OCI-LY7 (cell line): ENCODE measurements around the gene SLC39A7. TPM values are rescaled to one million over a fixed set of nuclear protein-coding genes. Genes with fewer than 3 reads are reported as not detected.

Experiments used
- BruUV-seq: library from RNA; stranded (reverse); fragments of 400-500 nt; replicated peaks from 2 replicates; lab custom pipeline; 2021; lab: Mats Ljungman, UMichigan
- CTCF ChIA-PET: fragments of 300-600 bp; sonication (Branson Sonifier 250); formaldehyde crosslinking; loops from one replicate; lab custom pipeline; 2022; ENCODE audit warnings: antibody characterized with exemption; ENCODE audit not compliant: unreplicated experiment; lab: Charles Lee
- POLR2A ChIA-PET: fragments of 300-600 bp; sonication (Branson Sonifier 250); formaldehyde crosslinking; loops from one replicate; lab custom pipeline; 2022; ENCODE audit warnings: antibody characterized with exemption; lab: Charles Lee
- DNase-seq: peaks from one replicate; pipeline ENCODE4 v3.0.0-alpha.2; 2015; ENCODE audit warnings: low spot score
- H2AFZ ChIP-seq: fragments of 200-600 bp; sonication (generic), shearing (Covaris generic); 2 replicates; pipeline ENCODE4 v1.6.1; 2014; ENCODE audit warnings: mild to moderate bottlenecking, antibody characterized with exemption, low read length, moderate library complexity
- H3K27ac ChIP-seq: fragments of 200-600 bp; sonication (generic); 2 replicates; pipeline ENCODE4 v1.5.1; 2014; ENCODE audit warnings: mixed run types, low read depth, mild to moderate bottlenecking, moderate library complexity, low read length, inconsistent platforms; ENCODE audit not compliant: poor library complexity, severe bottlenecking
- H3K36me3 ChIP-seq: fragments of 200-600 bp; sonication (generic); 2 replicates; pipeline ENCODE4 v1.6.1; 2014; ENCODE audit warnings: mild to moderate bottlenecking, antibody characterized with exemption, low read length, moderate library complexity, mixed read lengths; ENCODE audit not compliant: insufficient read depth
- H3K4me1 ChIP-seq: fragments of 200-600 bp; sonication (generic); 2 replicates; pipeline ENCODE4 v1.5.1; 2014; ENCODE audit warnings: mild to moderate bottlenecking, low read length; ENCODE audit not compliant: insufficient read depth, poor library complexity, severe bottlenecking
- H3K4me2 ChIP-seq: fragments of 200-600 bp; sonication (generic); 2 replicates; pipeline ENCODE4 v1.6.1; 2014; ENCODE audit warnings: mild to moderate bottlenecking, low read length
- H3K4me3 ChIP-seq: fragments of 200-600 bp; sonication (generic); 2 replicates; pipeline ENCODE4 v1.5.1; 2014; ENCODE audit warnings: mild to moderate bottlenecking, low read depth, low read length; ENCODE audit not compliant: poor library complexity, severe bottlenecking
- H3K79me2 ChIP-seq: fragments of 200-600 bp; sonication (generic); 2 replicates; pipeline ENCODE4 v1.6.1; 2016; ENCODE audit warnings: low read depth, mild to moderate bottlenecking, low read length, moderate library complexity, mixed read lengths; ENCODE audit not compliant: insufficient read depth
- H3K9me2 ChIP-seq: fragments of 200-600 bp; sonication (generic); 2 replicates; pipeline ENCODE4 v1.6.1; 2016; ENCODE audit warnings: mild to moderate bottlenecking, low read length, mixed read lengths; ENCODE audit not compliant: insufficient read depth
- H3K9me3 ChIP-seq: fragments of 200-600 bp; sonication (generic); 2 replicates; pipeline ENCODE4 v1.6.1; 2014; ENCODE audit warnings: mild to moderate bottlenecking, mixed run types, low read length, mixed read lengths
- H4K20me1 ChIP-seq: fragments of 200-600 bp; sonication (generic); 2 replicates; pipeline ENCODE4 v1.6.1; 2014; ENCODE audit warnings: mild to moderate bottlenecking, antibody characterized with exemption, low read length, moderate library complexity, mixed read lengths; ENCODE audit not compliant: insufficient read depth
- CTCF ChIP-seq: fragments of 200-600 bp; sonication (generic); conservative IDR thresholded peaks from 2 replicates; pipeline ENCODE4 v1.5.1; 2014; ENCODE audit warnings: mild to moderate bottlenecking, antibody characterized with exemption, low read length, moderate library complexity, mixed read lengths
- EZH2phosphoT487 ChIP-seq: fragments of 200-600 bp; sonication (generic); IDR thresholded peaks from 2 replicates; pipeline ENCODE4 v1.6.1; 2018; ENCODE audit warnings: low read depth, borderline replicate concordance, mild to moderate bottlenecking, mixed run types, antibody characterized with exemption, low read length, moderate library complexity, mixed read lengths
- intact Hi-C: fragments of 100-400 bp; cut with micrococcal nuclease; formaldehyde crosslinking; loops from one replicate; pipeline ENCODE4 v1.10.0; 2022; ENCODE audit not compliant: unreplicated experiment
- total RNA-seq, 2 experiments: library from RNA; depleted of rRNA in 1 of 2; stranded (reverse); fragments of >200 nt in 1 of 2; shearing (Covaris generic) in 1 of 2; gene quantifications; 2 replicates each; pipeline ENCODE4 v1.2.3, GENCODE V29; 2014 to 2022

Gene SLC39A7
- total RNA-seq, 2 experiments from 2014 or later = 22.9 to 53.2 TPM

GRCh38 chr6:33170176-33171015 is 30.3 kb upstream of the SLC39A7 start:
- ChIA-PET POLR2A (no interaction called here), CTCF (no interaction called here)
- Histone ChIP-seq H3K9me3 (no peaks in the 10 kb centered on the region), H4K20me1 (no peaks in the 10 kb centered on the region), H3K9me2 (no peaks in the 10 kb centered on the region), H3K36me3 (no peaks in the 10 kb centered on the region), H3K79me2 (no peaks in the 10 kb centered on the region), H3K4me2 (no peak overlapping the region), H2AFZ (no peak overlapping the region), H3K4me3 (no peak overlapping the region), H3K4me1 (peaks cover 4% of the 10 kb centered on the region), H3K27ac (no peak overlapping the region)
- peak; percentile 24 for DNase-seq
- no peak for TF ChIP-seq CTCF
- TF ChIP-seq EZH2phosphoT487 = no peak
- intact Hi-C loops = no loop called here
- BruUV-seq = no TSS peak

- H3K4me3 ChIP-seq = no peak overlapping the region
- H3K4me1 ChIP-seq = peaks cover 4% of the 10 kb centered on the region
- no peaks in the 10 kb centered on the region for H3K9me3 ChIP-seq
- H3K79me2 ChIP-seq = no peaks in the 10 kb centered on the region
- intact Hi-C loops = no loop called here
- no peaks in the 10 kb centered on the region for H3K9me2 ChIP-seq
- no peak overlapping the region for H3K4me2 ChIP-seq
- POLR2A ChIA-PET = no interaction called here
- TF ChIP-seq CTCF (no peak), EZH2phosphoT487 (no peak)
- H3K27ac ChIP-seq = no peak overlapping the region
- H4K20me1 ChIP-seq = no peaks in the 10 kb centered on the region
- no peaks in the 10 kb centered on the region for H3K36me3 ChIP-seq
- DNase-seq = no peak
- H2AFZ ChIP-seq = no peak overlapping the region
- CTCF ChIA-PET = no interaction called here
- no TSS peak for BruUV-seq
Measured at GRCh38 chr6:33171016-33171879, 29.4 kb upstream of the SLC39A7 start.
